Neural progenitor cell (in vitro differentiated cells): ENCODE measurements around the gene C2CD2L.

Source experiments
- CTCF ChIP-seq: fragments of 200-600 bp; sonication (generic); IDR thresholded peaks from 2 replicates; pipeline ENCODE4 v1.5.1; 2017; ENCODE audit warnings: antibody characterized with exemption, mild to moderate bottlenecking
- EZH2phosphoT487 ChIP-seq: fragments of 200-600 bp; sonication (generic); IDR thresholded peaks from 2 replicates; pipeline ENCODE4 v1.6.1; 2017; ENCODE audit warnings: antibody characterized with exemption

DNA sequence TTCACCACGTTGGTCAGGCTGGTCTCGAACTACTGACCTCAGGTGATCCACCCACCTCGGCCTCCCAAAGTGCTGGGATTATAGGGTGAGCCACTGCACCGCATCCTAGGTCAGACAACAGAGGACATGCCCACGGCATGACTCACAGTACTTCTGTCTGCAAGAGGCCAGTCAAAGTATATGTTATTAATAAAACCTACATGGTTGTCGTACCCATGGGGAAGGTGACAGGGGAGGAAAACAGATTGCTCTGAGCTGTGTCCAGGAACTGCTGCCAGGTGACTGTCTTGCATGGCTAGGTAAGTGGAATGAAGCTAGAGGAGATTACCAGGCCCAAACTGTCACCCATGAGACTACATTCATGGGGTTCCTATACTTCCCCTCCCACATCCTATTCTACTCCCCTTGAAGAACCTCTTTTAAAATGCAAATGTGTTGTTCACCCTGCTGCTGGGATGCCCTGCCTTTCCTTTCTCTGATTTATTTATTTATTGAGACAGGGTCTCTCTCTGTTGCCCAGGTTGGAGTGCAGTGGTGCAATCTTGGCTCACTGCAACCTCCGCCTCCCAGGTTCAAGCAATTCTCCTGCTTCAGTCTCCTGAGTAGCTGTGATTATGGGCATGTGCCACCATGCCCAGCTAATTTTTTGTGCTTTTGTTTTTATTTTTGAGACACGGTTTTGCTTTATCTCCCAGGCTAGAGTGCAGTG lies 59.4 kb downstream of the C2CD2L start:
- TF ChIP-seq CTCF (no peak), EZH2phosphoT487 (no peak)
